Pulmonary artery endothelial cell (primary cell): ENCODE measurements around the gene GNAI1. TPM values are rescaled to one million over a fixed set of nuclear protein-coding genes. Genes with fewer than 3 reads are reported as not detected.

Experiments
- DNase-seq: peaks from one replicate; pipeline ENCODE4 v3.0.0-alpha.2; 2011; ENCODE audit warnings: low read depth, low spot score
- total RNA-seq: library from RNA; depleted of rRNA; stranded (reverse); fragments of >200 nt; gene quantifications from 2 replicates; pipeline ENCODE4 v1.2.3, GENCODE V29; 2014

Gene GNAI1
- total RNA-seq, 1 donor from 2014 or later = 4.2 TPM

DNA sequence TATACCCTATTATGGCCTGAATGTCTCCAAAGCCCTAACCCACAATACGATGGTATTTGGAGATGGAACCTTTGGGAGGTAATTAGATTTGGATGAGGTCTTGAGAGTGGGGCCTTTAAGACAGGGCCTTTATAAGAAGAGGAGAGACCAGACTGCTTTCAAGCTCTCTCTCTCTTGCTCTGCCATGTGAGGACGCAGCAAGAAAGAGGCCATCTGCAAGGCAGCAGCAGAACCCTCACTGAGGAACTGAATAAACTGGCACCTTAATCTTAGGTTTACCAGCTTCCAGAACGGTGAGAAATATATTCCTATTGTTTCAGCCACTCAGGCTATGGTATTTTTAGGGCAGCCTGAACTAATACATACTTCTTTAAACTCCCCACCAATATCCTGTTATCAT lies 2.0 kb upstream of the GNAI1 start:
- DNase-seq = no peak

DNA sequence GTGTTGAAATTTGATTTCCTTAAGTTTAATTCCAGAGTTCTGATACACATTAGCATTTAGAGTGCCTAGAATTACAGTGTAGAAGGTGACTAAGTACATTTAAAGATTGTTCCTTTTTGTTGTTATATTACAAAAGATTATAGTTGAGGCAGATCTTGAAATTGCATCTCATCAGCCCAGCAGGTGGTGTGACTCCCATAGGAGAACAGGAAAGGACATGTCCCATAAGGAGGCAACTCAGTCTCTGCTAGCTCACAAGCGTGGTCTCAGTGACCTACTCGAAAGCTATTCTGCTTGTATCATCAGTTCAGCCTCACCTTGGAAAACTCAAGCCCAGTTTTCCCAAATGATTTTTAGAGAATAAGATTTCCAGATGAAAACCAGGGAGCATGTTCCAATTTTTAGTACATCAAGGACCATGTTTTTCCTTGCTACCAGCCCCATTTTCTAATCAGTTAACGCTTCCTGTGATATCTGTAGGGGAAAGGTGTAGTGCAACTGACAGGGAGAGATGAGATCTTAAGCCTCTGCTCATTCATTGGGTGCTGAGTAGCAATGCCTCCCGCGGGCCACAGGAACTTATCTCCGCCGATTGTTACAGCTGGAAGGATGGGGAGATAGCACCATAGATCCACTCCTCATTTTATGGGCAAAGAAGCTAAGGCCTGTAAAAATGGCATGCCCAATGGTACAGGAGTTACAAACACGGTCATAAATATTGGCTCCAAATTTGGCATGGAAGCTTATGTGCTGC lies 1.1 kb upstream of the GNAI1 start:
- no peak for DNase-seq

DNA sequence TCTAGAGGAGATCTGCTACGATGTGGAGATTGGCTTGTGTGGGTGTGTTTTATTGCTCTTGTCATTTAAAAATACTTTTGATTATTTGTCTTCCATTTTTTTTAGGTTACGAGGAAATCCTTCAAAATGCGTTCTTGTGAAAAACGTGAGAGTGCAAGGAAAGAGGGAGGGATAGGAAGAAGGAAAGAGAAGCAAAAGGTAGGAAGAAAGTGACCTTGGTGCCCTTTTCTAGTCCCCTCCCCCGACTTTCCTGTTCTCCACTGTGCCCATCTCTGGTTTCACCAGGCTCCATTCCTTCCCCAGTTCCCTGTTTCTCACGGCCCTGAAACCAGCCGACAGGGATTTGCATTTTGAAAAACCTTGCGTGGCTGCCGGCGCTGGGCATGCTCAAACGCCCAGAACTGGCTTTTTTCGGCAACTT lies 506 bp upstream of the GNAI1 start:
- no peak for DNase-seq

DNA sequence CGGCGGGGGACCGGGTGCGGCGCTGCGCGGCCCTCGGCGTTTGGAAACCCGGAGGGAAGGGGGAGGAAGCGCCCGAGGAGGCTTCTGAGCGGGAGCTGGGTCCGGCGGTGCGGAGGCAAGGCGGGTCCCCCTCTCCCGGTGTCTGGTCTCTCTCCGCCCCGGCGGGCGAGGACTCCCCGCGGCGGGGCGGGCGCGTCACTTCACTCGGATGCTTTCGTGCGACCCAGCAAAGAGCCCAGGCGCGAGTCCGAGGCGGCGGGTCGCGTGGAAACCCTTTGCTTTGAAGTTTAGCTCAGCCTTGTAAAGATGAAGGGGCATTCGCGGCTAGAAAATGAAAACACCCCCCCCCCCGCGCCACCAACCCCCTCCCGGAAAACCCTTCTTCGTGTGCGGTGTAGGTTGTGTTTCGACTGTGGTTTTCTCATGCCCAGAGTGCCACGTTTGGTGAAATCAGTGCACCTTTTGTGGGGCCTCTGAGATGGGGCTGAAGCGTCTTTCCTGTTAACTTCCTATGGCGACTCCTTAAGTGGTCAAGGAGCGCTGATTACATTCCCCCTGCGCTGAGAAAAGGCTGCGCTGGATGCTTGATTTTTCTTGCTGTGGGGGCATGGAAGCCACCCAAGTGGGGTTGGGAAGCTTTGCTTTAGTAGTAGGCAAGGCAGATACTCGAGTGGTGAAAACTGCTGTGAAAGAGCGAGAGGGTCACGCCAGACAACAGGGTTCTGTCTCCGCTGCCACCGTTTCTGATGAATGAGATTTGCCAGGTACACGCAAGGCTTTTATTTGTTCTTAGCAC lies 876 bp downstream of the GNAI1 start:
- no peak for DNase-seq

DNA sequence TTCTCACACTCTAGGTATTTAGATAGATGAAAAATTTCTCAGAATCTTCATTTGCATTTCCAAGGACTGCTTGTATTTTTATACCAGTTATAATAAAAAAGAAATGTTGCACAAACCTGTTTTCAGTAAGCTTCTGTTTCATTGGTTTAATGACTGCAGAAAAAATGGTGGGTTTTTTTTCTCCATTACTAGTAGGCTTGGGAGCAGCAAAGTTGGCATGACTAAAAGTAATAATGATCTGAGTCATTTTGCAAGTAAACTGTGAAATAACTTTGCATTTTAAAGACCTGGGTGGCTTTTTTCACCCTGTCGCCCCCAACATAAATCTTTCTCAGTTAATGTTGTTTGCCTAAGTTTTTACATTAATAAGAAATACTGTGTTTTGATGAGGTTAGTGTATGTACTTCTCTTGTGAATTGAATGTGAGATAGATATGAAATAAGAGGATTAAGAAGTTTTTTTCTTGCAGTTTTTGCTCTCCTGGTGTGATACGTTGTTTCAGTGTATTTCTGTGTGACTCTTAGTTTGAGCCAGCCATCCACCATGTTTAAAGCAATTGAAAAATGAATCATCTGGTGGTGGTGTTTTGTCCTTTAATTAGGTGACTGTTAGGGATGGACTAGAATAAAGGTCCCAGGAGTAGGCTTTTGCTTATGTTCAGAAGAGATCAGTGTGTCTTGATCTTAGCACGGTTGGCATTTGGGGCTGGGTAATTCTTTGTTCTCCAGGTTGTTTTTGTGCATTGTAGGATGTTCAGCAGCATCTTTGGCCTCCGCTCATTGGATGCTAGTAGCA lies 1.8 kb downstream of the GNAI1 start:
- DNase-seq = no peak

DNA sequence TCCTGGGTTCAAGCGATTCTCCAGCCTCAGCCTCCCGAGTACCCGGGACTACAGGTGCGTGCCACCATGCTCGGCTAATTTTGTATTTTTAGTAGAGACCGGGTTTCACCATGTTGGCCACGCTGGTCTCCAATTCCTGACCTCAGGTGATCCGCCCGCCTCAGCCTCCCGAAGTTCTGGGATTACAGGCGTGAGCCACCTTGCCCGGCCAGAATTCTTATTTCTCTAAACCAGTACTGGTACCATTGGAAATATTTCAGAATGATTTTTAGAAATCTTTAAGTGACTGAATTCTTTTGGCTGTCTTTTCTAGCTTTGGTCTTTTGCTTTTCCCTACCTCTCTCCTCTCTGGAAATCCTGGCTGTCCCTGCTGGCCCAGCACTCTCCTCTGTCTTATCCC lies 2.8 kb downstream of the GNAI1 start:
- no peak for DNase-seq

DNA sequence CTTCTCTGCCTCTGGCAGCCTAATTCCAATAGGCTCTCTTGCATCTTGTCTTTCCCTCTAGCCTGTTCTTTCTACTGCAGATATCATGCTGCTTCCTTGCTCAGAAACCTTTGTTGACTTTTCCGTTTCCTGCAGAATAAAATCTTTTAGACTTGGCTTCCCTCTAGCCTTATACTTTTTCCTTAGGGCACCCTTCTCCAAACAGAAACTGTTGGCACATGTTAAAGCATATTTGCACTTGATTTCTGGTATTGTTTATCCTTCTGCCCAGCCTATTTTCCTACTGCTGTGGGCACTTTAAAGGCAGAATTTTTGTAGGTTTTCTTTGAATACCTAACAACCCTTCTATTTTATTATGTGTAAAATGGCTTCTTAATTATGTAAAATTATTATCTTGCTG lies 4.6 kb downstream of the GNAI1 start:
- DNase-seq = no peak

DNA sequence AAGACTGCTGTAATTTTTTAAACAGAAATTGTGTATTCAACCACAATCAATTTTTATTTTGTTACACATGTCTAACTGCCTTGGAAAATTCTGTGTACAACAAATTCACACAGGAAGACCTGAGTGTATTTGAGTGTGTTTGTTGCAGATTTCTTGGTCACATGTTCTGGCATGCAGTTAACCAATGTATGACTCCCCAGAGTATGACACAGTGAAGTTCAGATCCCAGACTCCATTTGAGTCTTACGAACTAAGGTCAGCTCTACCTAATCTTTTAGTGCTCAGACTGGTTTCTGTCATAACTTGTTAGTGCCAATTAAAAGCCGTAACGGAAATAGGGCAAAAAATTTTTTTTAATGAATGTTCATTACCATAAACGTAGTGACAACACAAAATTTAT lies 5.8 kb downstream of the GNAI1 start:
- DNase-seq = no peak

DNA sequence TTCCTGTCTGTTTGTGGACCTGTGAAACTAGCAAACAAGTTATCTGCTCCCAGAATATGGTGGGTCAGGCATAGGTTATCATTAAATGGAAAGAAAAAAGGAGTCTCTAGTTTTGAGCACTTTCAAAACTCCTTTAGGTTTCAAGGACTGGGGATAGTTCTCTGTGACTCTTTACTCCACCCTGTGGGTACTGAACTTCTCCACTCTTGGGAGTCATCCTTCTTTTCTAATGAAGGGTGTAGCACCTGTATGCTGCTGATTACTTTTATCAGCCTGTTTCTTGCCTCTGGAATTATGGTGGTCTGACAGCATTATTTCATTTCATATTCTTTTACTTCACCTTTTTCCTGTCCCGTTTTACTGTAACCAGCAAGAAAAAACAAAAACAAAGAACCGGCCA lies 6.7 kb downstream of the GNAI1 start:
- DNase-seq = no peak

DNA sequence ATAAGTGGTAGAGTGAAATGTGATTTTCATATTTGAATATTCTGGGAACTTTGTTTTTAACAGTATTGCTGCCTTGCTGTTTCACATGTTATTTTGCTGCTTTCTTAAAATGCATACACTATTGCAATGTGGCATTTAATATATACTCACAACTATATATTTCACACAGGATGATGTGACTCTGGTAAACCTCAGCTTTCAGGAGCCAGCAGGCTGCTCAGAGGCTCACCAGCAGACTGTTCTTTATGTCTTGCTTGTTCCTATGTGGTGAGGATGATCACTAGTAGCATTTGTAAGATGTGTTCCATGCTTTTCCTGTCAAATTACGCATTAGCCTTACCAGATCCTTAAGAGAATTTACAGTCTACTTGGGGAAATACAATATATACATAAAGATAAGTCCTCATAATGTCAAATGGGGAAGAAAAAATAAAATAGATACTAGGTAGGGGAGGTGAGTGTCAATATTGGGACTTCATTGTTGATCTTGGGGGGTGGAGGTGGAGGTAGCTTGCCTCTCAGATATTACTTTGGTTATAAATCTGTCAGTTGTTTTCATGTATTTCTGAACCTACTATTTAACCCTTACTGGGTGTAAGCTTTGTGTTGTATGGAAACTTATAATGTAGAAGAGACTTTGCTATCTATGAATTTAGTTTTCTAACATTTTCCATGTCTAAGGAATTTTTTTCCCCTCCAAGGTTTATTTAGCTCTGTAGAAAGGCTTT lies 8.4 kb downstream of the GNAI1 start:
- DNase-seq = no peak

DNA sequence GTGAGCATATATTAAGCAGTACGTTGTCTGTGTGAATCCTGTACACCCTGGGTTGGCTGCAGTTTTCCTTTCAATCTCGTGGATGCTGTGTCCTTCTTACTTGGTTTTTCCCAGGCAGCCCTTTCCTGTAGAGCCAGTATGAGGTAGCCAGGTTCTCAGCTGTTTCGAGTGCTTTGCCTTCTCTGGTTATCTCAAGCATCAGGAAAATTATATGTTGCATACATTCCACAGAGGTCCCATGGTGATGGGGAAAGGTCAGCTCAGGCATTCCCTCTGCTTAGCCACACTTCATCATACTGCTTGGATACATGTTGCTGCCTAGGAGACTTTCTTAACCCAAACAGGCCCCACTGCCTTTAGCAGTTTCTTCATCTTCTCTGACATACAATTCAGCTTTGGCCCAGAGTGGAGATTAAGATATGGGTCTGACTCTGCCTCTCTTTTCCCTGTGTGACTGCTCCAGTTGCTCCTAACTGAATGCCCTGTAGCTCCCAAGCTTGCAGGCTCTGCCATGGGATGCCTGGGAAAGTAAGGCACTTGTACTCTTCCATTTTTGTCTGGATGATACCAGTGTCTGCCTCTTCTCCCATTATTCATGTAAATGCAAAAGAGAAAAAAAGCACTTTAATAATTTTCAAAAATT lies 11.3 kb downstream of the GNAI1 start:
- no peak for DNase-seq

DNA sequence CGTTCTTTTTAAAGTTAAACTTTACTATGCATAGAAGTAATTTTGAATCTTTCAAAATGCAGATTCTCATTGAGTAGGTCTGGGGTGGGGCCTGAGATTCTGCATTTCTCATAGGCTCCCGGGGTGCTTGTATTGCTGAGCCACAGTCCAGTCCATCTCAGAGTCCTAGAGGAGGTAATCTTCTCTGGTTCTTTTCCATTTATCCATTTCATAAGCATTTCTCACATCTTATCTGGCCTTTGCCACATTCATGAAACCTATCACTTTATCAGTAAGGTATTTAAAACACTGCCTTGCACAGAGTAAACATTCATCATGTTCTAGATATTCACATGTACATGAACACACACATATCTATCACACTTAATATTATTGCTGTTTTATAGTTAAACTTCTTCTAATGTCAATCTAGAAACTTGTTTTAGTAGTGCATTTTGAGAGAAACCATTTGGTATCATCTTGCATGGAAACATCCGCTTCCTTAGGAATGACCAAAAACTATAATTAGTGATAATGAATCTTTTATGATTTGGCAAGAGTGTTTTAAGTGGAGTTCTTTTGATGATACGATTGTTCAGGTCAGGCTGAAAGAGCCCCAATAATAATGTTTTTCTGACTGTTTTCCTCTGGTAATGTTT lies 12.0 kb downstream of the GNAI1 start:
- no peak for DNase-seq

DNA sequence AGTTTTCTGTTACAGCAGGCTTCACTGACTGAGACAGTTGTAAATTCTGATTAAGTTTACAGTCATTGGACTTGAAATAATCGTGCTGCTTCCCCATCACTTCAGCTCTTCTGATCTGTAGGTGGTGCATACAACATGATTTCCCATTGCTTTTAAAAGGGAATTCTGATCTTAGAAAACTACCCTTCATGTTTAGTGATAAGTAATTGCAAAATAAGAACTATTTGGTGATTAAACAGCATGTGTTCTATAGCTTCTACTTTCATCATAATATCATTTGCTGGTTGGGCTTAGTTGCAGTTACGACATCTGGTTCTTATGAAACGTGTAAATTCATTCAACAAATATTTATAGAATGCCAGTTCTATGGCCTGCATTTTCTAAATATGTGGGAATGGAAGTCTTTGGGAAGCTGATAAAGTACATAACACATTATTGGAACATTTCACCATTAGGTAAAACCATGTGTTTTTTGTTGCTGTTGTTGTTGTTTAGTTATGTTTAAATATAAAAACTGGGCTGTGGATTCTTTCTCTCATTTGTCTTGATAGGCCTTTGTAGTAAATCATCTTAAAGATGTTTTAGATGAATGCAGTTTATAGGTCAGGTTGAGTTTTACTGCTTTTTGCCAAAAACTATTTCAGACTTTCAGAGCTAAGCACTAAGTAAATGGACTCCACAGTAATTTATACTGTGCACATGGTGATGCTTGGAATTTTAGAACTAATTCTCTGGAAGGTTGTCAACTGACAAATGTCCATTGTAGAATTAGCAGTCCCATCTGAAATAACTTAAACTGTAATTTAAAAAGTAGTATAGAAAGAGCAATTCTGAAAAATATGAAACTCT lies 13.1 kb downstream of the GNAI1 start:
- no peak for DNase-seq

DNA sequence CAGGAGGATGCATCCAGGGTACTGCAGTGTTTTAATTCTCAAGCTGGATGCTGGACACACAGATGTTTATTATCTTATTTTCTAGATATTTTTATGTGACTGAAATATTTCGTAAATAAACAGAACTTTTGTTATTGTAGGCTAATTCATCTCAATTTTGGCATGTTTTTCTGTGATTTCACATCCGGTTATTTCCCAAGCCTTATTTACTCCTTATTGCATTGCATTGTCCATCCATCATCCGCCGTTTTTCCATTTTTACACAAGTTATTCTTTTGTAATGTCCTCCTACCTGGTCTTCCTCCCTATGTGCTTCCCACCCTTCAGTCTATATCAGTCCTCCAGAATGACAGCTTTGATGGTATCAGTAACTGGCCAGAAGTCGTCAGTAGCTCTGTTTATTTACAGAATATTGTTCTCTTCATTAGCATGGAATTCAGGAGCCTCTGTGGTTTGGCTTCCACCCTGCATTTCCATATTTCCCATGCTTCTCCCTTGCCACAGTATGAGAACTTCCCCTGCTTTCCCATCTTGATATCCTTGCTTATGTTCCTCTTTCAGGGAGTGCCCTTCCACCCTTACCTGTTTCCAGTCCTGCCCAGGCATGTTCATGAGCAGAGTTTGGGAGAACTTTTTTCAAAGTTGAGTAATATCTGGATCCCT lies 16.1 kb downstream of the GNAI1 start:
- no peak for DNase-seq

DNA sequence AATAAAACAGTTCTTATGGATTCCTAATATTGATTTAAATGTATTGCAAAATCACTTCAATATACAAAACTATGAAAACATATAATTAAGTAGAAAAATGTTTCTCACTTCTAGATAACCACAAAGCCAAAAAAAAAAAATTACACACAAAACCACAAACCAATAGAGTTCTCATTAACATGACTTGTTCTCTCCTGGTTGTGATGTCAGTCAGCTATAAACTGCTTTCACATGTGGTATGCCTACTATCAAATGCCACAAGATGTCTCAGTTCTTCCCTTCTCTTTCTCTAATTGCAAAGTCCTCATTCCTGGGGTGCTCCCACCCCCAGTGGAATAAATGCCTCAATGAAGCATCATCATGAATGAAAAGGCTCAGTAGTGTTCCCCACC lies 16.6 kb downstream of the GNAI1 start:
- DNase-seq = no peak

DNA sequence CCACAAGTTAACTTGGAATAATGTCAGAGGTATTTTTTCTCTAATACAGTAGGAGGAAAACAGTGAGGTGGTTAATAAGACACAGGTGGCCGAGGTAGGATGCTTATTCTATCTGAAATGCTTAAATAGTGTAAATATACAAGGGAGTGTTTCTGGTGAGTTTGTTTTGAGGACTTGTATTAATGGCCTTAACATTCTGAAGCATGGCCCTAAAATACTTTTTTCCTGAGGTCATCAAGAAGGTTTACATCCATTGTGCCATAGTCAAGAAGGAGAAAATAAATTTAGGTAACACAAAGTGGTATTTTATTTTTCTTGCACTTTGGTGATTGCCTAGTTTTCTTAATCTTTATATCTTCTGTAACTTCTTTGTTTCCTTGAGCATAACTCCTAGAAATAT lies 18.8 kb downstream of the GNAI1 start:
- no peak for DNase-seq

DNA sequence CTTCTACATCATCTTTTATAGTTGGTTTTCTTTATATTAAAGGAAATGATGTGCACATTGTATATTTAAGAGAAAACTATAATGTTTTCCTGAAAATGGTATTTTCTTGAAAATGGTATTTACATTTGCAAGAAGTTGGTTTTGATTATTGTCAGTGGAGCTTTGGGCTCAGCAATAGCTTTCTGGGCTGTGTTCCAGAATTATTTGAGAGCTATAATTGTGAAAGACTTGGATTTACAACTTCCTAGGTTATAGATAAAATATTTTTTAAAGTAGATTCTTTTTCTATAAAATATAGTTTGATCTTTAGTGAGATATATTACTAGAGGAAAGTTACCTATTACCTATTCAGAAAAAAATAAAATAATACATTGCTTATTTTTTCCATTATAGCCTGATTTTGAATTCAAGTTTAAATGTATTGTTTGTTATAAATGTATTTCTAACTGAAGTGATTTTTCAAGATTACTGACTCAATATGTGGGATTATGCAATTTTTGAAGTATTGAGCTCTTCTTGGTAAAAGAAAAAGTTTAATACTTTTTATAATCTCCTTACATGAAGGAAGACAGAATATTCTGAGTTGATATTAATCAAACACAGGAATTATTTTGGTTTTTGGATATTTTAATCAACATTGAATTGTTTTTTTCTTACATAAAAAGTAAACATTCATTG lies 20.2 kb downstream of the GNAI1 start:
- DNase-seq = no peak

DNA sequence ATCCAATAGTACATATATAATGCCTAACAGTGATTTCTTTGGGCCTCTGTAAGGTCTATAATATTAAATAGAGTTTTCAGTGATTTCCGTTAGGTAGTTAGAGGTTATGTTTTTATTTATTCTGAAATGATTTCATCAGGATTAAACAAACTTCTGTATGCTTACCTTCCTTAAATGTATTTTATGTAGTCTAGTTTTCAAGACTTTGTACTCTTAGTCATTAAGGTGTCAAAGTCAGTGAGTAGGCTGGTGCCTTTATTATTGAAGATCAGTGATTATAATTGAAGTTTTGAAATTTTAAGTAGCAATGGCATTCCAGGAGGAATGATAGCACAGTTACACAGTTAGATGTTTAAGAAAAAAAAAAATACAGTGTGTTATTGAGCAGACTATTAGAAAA lies 20.7 kb downstream of the GNAI1 start:
- DNase-seq = no peak
